GM19193 (cell line): ENCODE measurements around the gene LHPP.

Experiments
- POLR2A ChIP-seq: IDR thresholded peaks from 4 replicates; pipeline ENCODE4 v1.6.1; 2011; ENCODE audit not compliant: insufficient read depth, insufficient read length; ENCODE audit errors: extremely low read depth

Gene LHPP

GRCh38 chr10:124596116-124596785 is 134.6 kb downstream of the LHPP start:
- TF ChIP-seq POLR2A, result no peak

- no peak for TF ChIP-seq POLR2A
These were observed 135.6 kb downstream of the LHPP start for GRCh38 chr10:124596962-124597845.

- TF ChIP-seq POLR2A, result no peak
These were observed 136.2 kb downstream of the LHPP start for GRCh38 chr10:124597846-124598165.

GRCh38 chr10:124598196-124598595 is 136.6 kb downstream of the LHPP start:
- TF ChIP-seq POLR2A, result no peak

- no peak for TF ChIP-seq POLR2A
These were observed 137.4 kb downstream of the LHPP start for GRCh38 chr10:124598773-124599587.

GRCh38 chr10:124599588-124600050 is 138.0 kb downstream of the LHPP start:
- TF ChIP-seq POLR2A, result no peak

- TF ChIP-seq POLR2A, result no peak
These were observed 138.6 kb downstream of the LHPP start for GRCh38 chr10:124600051-124600880.

GRCh38 chr10:124601016-124601415 is 139.4 kb downstream of the LHPP start:
- no peak for TF ChIP-seq POLR2A

GRCh38 chr10:124601431-124602120 is 140.0 kb downstream of the LHPP start:
- TF ChIP-seq POLR2A, result no peak

- TF ChIP-seq POLR2A, result no peak
These were observed 140.5 kb downstream of the LHPP start for GRCh38 chr10:124602121-124602561.

- no peak for TF ChIP-seq POLR2A
These were observed 141.2 kb downstream of the LHPP start for GRCh38 chr10:124602646-124603365.

- TF ChIP-seq POLR2A, result no peak
These were observed 142.0 kb downstream of the LHPP start for GRCh38 chr10:124603376-124604213.
